H1 (cell line): ENCODE measurements around the gene HIBADH. TPM values are rescaled to one million over a fixed set of nuclear protein-coding genes. Genes with fewer than 3 reads are reported as not detected.

Source experiments
- BCL11A ChIP-seq, 2 experiments: IDR thresholded peaks; one replicate each; pipeline ENCODE4 v1.6.1; 2011; ENCODE audit warnings: low read depth in 2 of 2, low read length in 2 of 2, mild to moderate bottlenecking in 2 of 2
- EGR1 ChIP-seq: IDR thresholded peaks from 2 replicates; pipeline ENCODE4 v1.6.1; 2011; ENCODE audit warnings: low read depth, low read length, borderline replicate concordance
- GTF2F1 ChIP-seq: IDR thresholded peaks from 2 replicates; pipeline ENCODE4 v1.6.1; 2012; ENCODE audit warnings: low read depth, low read length, improper control_type of control experiment, borderline replicate concordance
- SIX5 ChIP-seq: IDR thresholded peaks from 2 replicates; pipeline ENCODE4 v1.6.1; 2011; ENCODE audit warnings: mild to moderate bottlenecking, low read depth, low read length
- TEAD4 ChIP-seq: IDR thresholded peaks from 2 replicates; pipeline ENCODE4 v1.6.1; 2012; ENCODE audit warnings: low read depth, low read length, inconsistent platforms, mixed read lengths
- polyA plus RNA-seq, 7 experiments: library from polyadenylated mRNA; depleted of rRNA in 3 of 7; stranded (reverse) in 5 of 7; unstranded in 2 of 7; fragments of >200 nt in 5 of 7; fragments of 200-250 nt in 2 of 7; gene quantifications; 1 replicate in 5 of 7; 2 replicates in 1 of 7; 4 replicates in 1 of 7; pipeline versions ENCODE4 v1.2.1 to v1.2.3, GENCODE V29; 2011 to 2013; ENCODE audit warnings: missing spikeins in 2 of 7, mixed read lengths in 2 of 7
- total RNA-seq: library from RNA; stranded (reverse); fragmentation: NEBNext Ultra II Directional; extraction: Animal tissue kit (Norgen Biotek cat#: 25700); gene quantifications from 2 replicates; pipeline ENCODE4 v1.2.1, GENCODE V29; 2021
- TF ChIP-seq, protein P1 (sequence below): fragments of 300-600 bp; sonication (generic); IDR thresholded peaks from 2 replicates; pipeline ENCODE4 v1.7.1; 2012; ENCODE audit warnings: low read length, moderate library complexity, mild to moderate bottlenecking, inconsistent platforms; ENCODE audit not compliant: insufficient replicate concordance

HIBADH gene
- total and polyA plus RNA-seq, 2 of the 8 experiments (the other 6 are each of a cell fraction or from before 2014, with no cell fraction given): 30.1 to 39.5 TPM

GRCh38 chr7:27619492-27619891 is 43.2 kb downstream of the HIBADH start (continued):
- TF ChIP-seq, protein P1, sequence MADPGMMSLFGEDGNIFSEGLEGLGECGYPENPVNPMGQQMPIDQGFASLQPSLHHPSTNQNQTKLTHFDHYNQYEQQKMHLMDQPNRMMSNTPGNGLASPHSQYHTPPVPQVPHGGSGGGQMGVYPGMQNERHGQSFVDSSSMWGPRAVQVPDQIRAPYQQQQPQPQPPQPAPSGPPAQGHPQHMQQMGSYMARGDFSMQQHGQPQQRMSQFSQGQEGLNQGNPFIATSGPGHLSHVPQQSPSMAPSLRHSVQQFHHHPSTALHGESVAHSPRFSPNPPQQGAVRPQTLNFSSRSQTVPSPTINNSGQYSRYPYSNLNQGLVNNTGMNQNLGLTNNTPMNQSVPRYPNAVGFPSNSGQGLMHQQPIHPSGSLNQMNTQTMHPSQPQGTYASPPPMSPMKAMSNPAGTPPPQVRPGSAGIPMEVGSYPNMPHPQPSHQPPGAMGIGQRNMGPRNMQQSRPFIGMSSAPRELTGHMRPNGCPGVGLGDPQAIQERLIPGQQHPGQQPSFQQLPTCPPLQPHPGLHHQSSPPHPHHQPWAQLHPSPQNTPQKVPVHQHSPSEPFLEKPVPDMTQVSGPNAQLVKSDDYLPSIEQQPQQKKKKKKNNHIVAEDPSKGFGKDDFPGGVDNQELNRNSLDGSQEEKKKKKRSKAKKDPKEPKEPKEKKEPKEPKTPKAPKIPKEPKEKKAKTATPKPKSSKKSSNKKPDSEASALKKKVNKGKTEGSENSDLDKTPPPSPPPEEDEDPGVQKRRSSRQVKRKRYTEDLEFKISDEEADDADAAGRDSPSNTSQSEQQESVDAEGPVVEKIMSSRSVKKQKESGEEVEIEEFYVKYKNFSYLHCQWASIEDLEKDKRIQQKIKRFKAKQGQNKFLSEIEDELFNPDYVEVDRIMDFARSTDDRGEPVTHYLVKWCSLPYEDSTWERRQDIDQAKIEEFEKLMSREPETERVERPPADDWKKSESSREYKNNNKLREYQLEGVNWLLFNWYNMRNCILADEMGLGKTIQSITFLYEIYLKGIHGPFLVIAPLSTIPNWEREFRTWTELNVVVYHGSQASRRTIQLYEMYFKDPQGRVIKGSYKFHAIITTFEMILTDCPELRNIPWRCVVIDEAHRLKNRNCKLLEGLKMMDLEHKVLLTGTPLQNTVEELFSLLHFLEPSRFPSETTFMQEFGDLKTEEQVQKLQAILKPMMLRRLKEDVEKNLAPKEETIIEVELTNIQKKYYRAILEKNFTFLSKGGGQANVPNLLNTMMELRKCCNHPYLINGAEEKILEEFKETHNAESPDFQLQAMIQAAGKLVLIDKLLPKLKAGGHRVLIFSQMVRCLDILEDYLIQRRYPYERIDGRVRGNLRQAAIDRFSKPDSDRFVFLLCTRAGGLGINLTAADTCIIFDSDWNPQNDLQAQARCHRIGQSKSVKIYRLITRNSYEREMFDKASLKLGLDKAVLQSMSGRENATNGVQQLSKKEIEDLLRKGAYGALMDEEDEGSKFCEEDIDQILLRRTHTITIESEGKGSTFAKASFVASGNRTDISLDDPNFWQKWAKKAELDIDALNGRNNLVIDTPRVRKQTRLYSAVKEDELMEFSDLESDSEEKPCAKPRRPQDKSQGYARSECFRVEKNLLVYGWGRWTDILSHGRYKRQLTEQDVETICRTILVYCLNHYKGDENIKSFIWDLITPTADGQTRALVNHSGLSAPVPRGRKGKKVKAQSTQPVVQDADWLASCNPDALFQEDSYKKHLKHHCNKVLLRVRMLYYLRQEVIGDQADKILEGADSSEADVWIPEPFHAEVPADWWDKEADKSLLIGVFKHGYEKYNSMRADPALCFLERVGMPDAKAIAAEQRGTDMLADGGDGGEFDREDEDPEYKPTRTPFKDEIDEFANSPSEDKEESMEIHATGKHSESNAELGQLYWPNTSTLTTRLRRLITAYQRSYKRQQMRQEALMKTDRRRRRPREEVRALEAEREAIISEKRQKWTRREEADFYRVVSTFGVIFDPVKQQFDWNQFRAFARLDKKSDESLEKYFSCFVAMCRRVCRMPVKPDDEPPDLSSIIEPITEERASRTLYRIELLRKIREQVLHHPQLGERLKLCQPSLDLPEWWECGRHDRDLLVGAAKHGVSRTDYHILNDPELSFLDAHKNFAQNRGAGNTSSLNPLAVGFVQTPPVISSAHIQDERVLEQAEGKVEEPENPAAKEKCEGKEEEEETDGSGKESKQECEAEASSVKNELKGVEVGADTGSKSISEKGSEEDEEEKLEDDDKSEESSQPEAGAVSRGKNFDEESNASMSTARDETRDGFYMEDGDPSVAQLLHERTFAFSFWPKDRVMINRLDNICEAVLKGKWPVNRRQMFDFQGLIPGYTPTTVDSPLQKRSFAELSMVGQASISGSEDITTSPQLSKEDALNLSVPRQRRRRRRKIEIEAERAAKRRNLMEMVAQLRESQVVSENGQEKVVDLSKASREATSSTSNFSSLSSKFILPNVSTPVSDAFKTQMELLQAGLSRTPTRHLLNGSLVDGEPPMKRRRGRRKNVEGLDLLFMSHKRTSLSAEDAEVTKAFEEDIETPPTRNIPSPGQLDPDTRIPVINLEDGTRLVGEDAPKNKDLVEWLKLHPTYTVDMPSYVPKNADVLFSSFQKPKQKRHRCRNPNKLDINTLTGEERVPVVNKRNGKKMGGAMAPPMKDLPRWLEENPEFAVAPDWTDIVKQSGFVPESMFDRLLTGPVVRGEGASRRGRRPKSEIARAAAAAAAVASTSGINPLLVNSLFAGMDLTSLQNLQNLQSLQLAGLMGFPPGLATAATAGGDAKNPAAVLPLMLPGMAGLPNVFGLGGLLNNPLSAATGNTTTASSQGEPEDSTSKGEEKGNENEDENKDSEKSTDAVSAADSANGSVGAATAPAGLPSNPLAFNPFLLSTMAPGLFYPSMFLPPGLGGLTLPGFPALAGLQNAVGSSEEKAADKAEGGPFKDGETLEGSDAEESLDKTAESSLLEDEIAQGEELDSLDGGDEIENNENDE: no peak
- TF ChIP-seq TEAD4: no peak
- TF ChIP-seq EGR1: no peak
- no peak for TF ChIP-seq BCL11A (IDR thresholded peaks at IDR 0.05; ENCODE audit: low read depth in 2 of 2, low read length in 2 of 2)
- no peak for TF ChIP-seq SIX5
- no peak for TF ChIP-seq GTF2F1
